ENCODE results near the gene PPP1R12B.
"Not testable (repeated sequence)": the region's sequence is repeated elsewhere in the genome, so short reads cannot be mapped to it uniquely, and the experiment has no call there.

GRCh38 chr1:202432338-202432737, 83.8 kb downstream of the PPP1R12B start:
- TF ChIP-seq CTCF (IDR thresholded peaks at IDR 0.05; ENCODE audit: extremely low read depth in 1 of 2, insufficient read depth in 1 of 2, low read depth in 1 of 2, low read length in 2 of 2); POLR2A (IDR thresholded peaks at IDR 0.05; ENCODE audit: low read depth, low read length); POLR2AphosphoS5 (IDR thresholded peaks at IDR 0.05; ENCODE audit: insufficient read depth, low read depth, low read length); JUN (IDR thresholded peaks at IDR 0.05; ENCODE audit: borderline replicate concordance, insufficient read depth, insufficient read length, low read depth): not testable (repeated sequence)
